Liver (tissue), 9 donors: ENCODE measurements around the gene ERFE. TPM values are rescaled to one million over a fixed set of nuclear protein-coding genes. Genes with fewer than 3 reads are reported as not detected.
A peak's percentile ranks its signal among the peaks of the same experiment; 100 is the strongest.

ENCODE experiments used
- DNase-seq: peaks from one replicate; pipeline ENCODE4 v3.0.0-alpha.2; 2017; ENCODE audit warnings: low spot score
- H3K27ac ChIP-seq, 2 donors: one replicate each; pipeline ENCODE4 v1.7.0; 2013; ENCODE audit warnings: inconsistent platforms in 2 of 2, low read length in 2 of 2, control low read depth in 1 of 2, low read depth in 1 of 2, mild to moderate bottlenecking in 1 of 2
- H3K27me3 ChIP-seq, 4 donors: one replicate each; pipeline versions ENCODE4 v1.6.1 to v1.7.0; 2013; ENCODE audit warnings: low read length in 3 of 4, inconsistent platforms in 1 of 4, mild to moderate bottlenecking in 1 of 4, moderate library complexity in 1 of 4; ENCODE audit not compliant: control insufficient read depth in 4 of 4, insufficient read depth in 4 of 4
- H3K36me3 ChIP-seq, 4 donors: one replicate each; pipeline versions ENCODE4 v1.6.1 to v1.7.0; 2013; ENCODE audit warnings: low read length in 3 of 4, mild to moderate bottlenecking in 3 of 4, low read depth in 1 of 4, moderate library complexity in 1 of 4; ENCODE audit not compliant: control insufficient read depth in 4 of 4, insufficient read depth in 3 of 4
- H3K4me1 ChIP-seq, 4 donors: one replicate each; pipeline versions ENCODE4 v1.6.1 to v1.7.0; 2013; ENCODE audit warnings: low read length in 3 of 4, mild to moderate bottlenecking in 3 of 4, moderate library complexity in 1 of 4; ENCODE audit not compliant: control insufficient read depth in 4 of 4, insufficient read depth in 4 of 4
- H3K4me3 ChIP-seq, 3 donors: one replicate each; pipeline versions ENCODE4 v1.6.1 to v1.7.0; 2013; ENCODE audit warnings: low read length in 3 of 3, control low read depth in 1 of 3, low read depth in 1 of 3, mild to moderate bottlenecking in 1 of 3
- H3K9ac ChIP-seq, 2 donors: one replicate each; pipeline ENCODE4 v1.7.0; 2013; ENCODE audit warnings: low read length in 2 of 2, mild to moderate bottlenecking in 2 of 2, moderate library complexity in 2 of 2, control low read depth in 1 of 2, low read depth in 1 of 2
- H3K9me3 ChIP-seq, 4 donors: one replicate each; pipeline versions ENCODE4 v1.6.1 to v1.7.0; 2013; ENCODE audit warnings: low read length in 3 of 4; ENCODE audit not compliant: control insufficient read depth in 4 of 4
- CTCF ChIP-seq: fragments of 150-350 bp; IDR thresholded peaks from 2 replicates; pipeline ENCODE4 v1.5.1; 2017; ENCODE audit warnings: improper control_type of control experiment, low read depth, low read length; ENCODE audit not compliant: missing input control
- EGR1 ChIP-seq, 2 donors: IDR thresholded peaks; 2 replicates each; pipeline ENCODE4 v1.6.1; 2016 to 2018; ENCODE audit warnings: antibody characterized with exemption in 2 of 2, low read depth in 2 of 2
- FOXA1 ChIP-seq: IDR thresholded peaks from 2 replicates; pipeline ENCODE4 v1.6.1; 2016; ENCODE audit warnings: antibody characterized with exemption
- FOXA2 ChIP-seq: IDR thresholded peaks from 2 replicates; pipeline ENCODE4 v1.6.1; 2016; ENCODE audit warnings: antibody characterized with exemption
- GABPA ChIP-seq, 2 donors: IDR thresholded peaks in 1 of 2; conservative IDR thresholded peaks in 1 of 2; 2 replicates each; pipeline ENCODE4 v1.6.1; 2016; ENCODE audit warnings: antibody characterized with exemption in 2 of 2, mild to moderate bottlenecking in 1 of 2, moderate library complexity in 1 of 2
- HNF4G ChIP-seq: IDR thresholded peaks from 2 replicates; pipeline ENCODE4 v1.6.1; 2016; ENCODE audit warnings: antibody characterized with exemption
- JUND ChIP-seq, 2 donors: IDR thresholded peaks; 2 replicates each; pipeline ENCODE4 v1.6.1; 2016; ENCODE audit warnings: antibody characterized with exemption in 2 of 2
- MAX ChIP-seq: IDR thresholded peaks from 2 replicates; pipeline ENCODE4 v1.6.1; 2016; ENCODE audit warnings: antibody characterized with exemption
- NR2F2 ChIP-seq: IDR thresholded peaks from 2 replicates; pipeline ENCODE4 v1.6.1; 2016; ENCODE audit warnings: antibody characterized with exemption
- RAD21 ChIP-seq, 2 donors: IDR thresholded peaks; 2 replicates each; pipeline ENCODE4 v1.6.1; 2016; ENCODE audit warnings: antibody characterized with exemption in 2 of 2, mild to moderate bottlenecking in 2 of 2
- REST ChIP-seq: IDR thresholded peaks from 2 replicates; pipeline ENCODE4 v1.6.1; 2016; ENCODE audit warnings: antibody characterized with exemption, mild to moderate bottlenecking
- RXRA ChIP-seq, 2 donors: IDR thresholded peaks; 2 replicates each; pipeline ENCODE4 v1.6.1; 2017 to 2018; ENCODE audit warnings: antibody characterized with exemption in 2 of 2, mild to moderate bottlenecking in 1 of 2
- SP1 ChIP-seq: IDR thresholded peaks from 2 replicates; pipeline ENCODE4 v1.6.1; 2018; ENCODE audit warnings: antibody characterized with exemption, mild to moderate bottlenecking
- TAF1 ChIP-seq: conservative IDR thresholded peaks from 2 replicates; pipeline ENCODE4 v1.6.1; 2016; ENCODE audit warnings: antibody characterized with exemption, mild to moderate bottlenecking
- YY1 ChIP-seq: IDR thresholded peaks from 2 replicates; pipeline ENCODE4 v1.6.1; 2016; ENCODE audit warnings: antibody characterized with exemption, mild to moderate bottlenecking
- WGBS: extraction: QIAGEN DNeasy Blood & Tissue Kit; methylation state at CpG from one replicate; pipeline ENCODE4 v1.1.7; 2013; 5-methylcytosine and 5-hydroxymethylcytosine counted together
- polyA plus RNA-seq, 2 donors: library from polyadenylated mRNA; stranded (reverse) in 1 of 2; unstranded in 1 of 2; fragments of 200-250 nt in 1 of 2; fragments of >200 nt in 1 of 2; fragmentation: Nextera tagmentation in 1 of 2; extraction: Ambion mirVana in 1 of 2; gene quantifications; one replicate each; pipeline versions ENCODE4 v1.2.1 to v1.2.3, GENCODE V29; 2013 to 2015
- total RNA-seq, 2 donors: library from RNA; depleted of rRNA; stranded (reverse); fragments of >200 nt; gene quantifications; one replicate each; pipeline ENCODE4 v1.2.3, GENCODE V29; 2014
- TF ChIP-seq, protein P1 (sequence below): IDR thresholded peaks from 2 replicates; pipeline ENCODE4 v1.6.1; 2016; ENCODE audit warnings: antibody characterized with exemption
- donor health status: healthy.
- donor health status: healthy.
- donor health status: healthy.
- donor health status: healthy.
- donor health status: healthy.

ERFE gene
- total and polyA plus RNA-seq, 4 donors: 0.17 to 14.0 TPM; not detected in 2

DNA sequence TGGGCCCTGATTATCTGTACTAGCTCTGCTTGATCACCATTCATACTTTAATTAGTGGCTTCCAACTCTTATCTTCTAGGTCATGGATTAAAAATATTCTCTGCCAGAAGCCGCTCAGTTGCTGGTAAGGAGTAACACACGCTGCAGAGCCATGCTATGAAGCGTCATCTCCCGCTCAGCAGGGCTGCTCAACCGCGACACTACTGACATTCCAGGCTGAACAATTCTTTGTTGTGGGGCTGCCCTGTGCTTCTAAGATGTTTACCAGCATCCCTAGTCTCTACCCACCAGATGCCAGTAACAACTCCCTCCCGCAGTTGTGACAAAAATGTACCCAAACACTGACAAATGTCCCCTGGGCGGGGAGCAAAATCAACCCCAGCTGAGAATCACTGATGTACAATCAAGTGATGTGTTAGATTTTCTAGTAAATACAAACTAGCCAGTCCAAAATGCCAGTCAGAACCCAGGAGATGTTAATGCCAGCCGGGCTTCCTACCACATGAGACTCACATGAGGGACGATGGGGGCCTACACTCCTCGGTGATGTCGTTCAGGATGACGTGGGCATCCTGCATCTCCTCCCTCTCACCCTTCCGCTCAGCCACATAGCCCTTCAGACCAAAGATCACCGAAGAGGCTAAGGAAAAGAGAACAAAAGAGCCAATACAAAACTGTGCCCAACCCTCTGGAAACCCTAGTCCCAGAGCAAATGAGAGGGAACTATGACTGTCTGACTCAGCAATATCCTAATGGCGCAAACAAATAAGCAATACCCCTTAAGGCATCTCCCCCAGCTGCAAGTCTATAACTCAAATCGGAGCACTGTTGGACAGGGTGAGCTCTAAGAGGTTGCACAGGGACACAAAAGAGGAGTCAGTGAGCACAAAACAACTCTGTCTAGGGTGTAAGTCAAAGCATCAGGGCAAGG lies 29.1 kb downstream of the ERFE start (continued):
- TF ChIP-seq REST (no peak), JUND (IDR thresholded peaks at IDR 0.05) (no peak), NR2F2 (no peak), TAF1 (no peak), SP1 (no peak), RAD21 (IDR thresholded peaks at IDR 0.05) (no peak), FOXA1 (no peak)

DNA sequence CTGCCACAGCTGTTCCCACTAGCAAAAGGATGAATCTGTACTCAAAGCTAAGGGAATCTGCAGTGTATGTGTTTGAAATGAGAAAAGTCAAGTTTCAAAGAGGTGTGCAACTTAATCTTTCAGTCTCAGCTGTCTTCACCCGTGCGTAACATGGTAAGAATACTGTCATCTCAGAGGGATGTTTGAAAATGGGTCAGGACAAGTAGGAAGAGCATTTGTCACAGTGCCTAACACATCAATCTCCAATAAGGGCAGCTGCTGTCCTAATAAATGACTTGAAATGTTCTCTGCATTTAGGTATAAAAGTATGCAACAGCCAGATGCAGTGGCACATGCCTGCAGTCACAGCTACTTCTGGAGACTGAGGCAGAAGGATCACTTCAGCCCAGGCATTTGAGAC lies 31.7 kb downstream of the ERFE start:
- no peak for DNase-seq
- Histone ChIP-seq H3K36me3 (peaks cover 16 to 66% (median 48%) of the 10 kb centered on the region in 4 donors), H3K9me3 (no peaks in the 10 kb centered on the region), H3K27ac (no peak overlapping the region), H3K9ac (no peak overlapping the region), H3K4me1 (no peaks in the 10 kb centered on the region), H3K4me3 (no peak overlapping the region), H3K27me3 (no peaks in the 10 kb centered on the region)
- TF ChIP-seq CTCF (no peak), NR2F2 (no peak), RXRA (IDR thresholded peaks at IDR 0.05) (no peak), FOXA1 (no peak), HNF4G (no peak), YY1 (no peak), RAD21 (IDR thresholded peaks at IDR 0.05) (no peak)
- TF ChIP-seq, protein P1, sequence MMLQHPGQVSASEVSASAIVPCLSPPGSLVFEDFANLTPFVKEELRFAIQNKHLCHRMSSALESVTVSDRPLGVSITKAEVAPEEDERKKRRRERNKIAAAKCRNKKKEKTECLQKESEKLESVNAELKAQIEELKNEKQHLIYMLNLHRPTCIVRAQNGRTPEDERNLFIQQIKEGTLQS: no peak
- 96% methylated on average over 2 of the region's 2 CpGs for WGBS

DNA sequence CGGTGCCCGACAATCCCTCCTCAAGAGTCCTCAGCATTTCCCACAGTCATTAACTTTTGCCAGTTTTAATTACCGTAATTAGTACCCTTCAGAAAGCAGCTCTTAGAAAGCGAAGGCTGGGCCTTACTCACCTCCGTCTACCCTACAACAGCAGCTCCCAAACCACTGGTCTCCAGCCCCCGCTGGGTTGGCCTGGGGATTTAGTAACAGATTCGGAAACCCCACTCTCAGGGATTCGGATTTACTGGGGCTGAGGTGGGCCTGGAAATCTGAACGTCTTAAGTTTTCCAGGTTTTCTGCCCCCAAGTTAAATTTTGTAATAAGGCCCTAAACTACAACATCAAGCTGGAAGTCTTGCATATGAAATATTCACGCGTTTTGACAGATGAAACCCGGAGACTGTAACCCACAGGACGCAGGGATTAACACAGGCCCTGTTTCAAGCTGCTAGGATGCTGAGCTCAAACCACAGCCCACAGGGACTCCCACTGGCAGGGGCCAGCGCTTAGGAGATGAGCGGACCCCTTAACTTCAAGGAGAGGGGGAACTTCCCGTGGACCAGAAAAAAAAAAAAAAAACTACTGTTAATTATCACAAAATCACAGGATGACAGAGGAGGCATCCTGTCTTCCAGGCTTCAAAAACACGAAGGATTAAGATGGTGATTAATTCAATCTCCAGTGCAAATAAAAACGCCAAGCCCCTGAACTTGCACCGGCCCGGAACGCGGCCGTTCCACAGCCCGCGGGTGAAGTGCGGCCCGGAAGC lies 43.7 kb downstream of the ERFE start:
- Histone ChIP-seq H3K27ac (peak overlapping the region; percentile 71 to 77), H3K4me3 (peak overlapping the region; percentile 73 to 99 (median 81)), H3K9ac (peak overlapping the region; percentile 86 to 87), H3K9me3 (no peaks in the 10 kb centered on the region), H3K27me3 (no peaks in the 10 kb centered on the region), H3K4me1 (peaks cover 10 to 29% (median 23%) of the 10 kb centered on the region in 4 donors), H3K36me3 (no peaks in the 10 kb centered on the region)
- 16% methylated on average over 27 of the region's 27 CpGs for WGBS
- no peak for TF ChIP-seq EGR1 (IDR thresholded peaks at IDR 0.05; ENCODE audit: low read depth in 2 of 2)
- TF ChIP-seq MAX: no peak
- TF ChIP-seq YY1: no peak
- TF ChIP-seq RAD21 (IDR thresholded peaks at IDR 0.05): no peak
- TF ChIP-seq FOXA2: no peak
- no peak for TF ChIP-seq GABPA (IDR thresholded peaks at IDR 0.05 in 1 of 2, conservative IDR thresholded peaks at IDR 0.05 in 1 of 2)
- TF ChIP-seq TAF1: no peak
- TF ChIP-seq RXRA (IDR thresholded peaks at IDR 0.05): no peak
- DNase-seq: no peak
